Lower lobe of right lung (tissue), 2 donors: ENCODE data around the gene THAP3. TPM values are rescaled to one million over a fixed set of nuclear protein-coding genes. Genes with fewer than 3 reads are reported as not detected.

Source experiments
- ATAC-seq, 2 donors: fragments of 200-7000 bp; cut with Tn5 transposase; one replicate each; pipeline ENCODE4 v1.9.1; 2020 to 2022; ENCODE audit warnings: mild to moderate bottlenecking in 2 of 2, moderate library complexity in 2 of 2
- DNase-seq: peaks from one replicate; pipeline ENCODE4 v3.0.0-alpha.2; 2020
- H3K27ac ChIP-seq: fragments of 200-600 bp; one replicate; pipeline ENCODE4 v1.8.0; 2022
- H3K27me3 ChIP-seq: fragments of 200-600 bp; one replicate; pipeline ENCODE4 v1.8.0; 2022; ENCODE audit warnings: low read depth
- H3K36me3 ChIP-seq: fragments of 200-600 bp; one replicate; pipeline ENCODE4 v1.8.0; 2022; ENCODE audit warnings: mild to moderate bottlenecking
- H3K4me1 ChIP-seq: fragments of 200-600 bp; one replicate; pipeline ENCODE4 v1.8.0; 2022
- H3K4me3 ChIP-seq: fragments of 200-600 bp; one replicate; pipeline ENCODE4 v1.8.0; 2022; ENCODE audit warnings: mild to moderate bottlenecking
- H3K9me3 ChIP-seq: fragments of 200-600 bp; one replicate; pipeline ENCODE4 v1.8.0; 2022
- intact Hi-C: fragments of 100-400 bp; cut with DNase I; formaldehyde crosslinking; loops from one replicate; pipeline ENCODE4 v1.11.0; 2022
- total RNA-seq: library from RNA; stranded (reverse); fragmentation: NEBNext Ultra II Directional; extraction: Animal tissue kit (Norgen Biotek cat#: 25700); gene quantifications from one replicate; pipeline ENCODE4 v1.2.1, GENCODE V29; 2021
- TF ChIP-seq, protein P1 (sequence below): fragments of 200-600 bp; IDR thresholded peaks from one replicate; pipeline ENCODE4 v1.8.0; 2022; ENCODE audit warnings: antibody characterized with exemption, mild to moderate bottlenecking
- donor health status: DM: no; HTN: yes; CAD: no; lungs with severe emphysema.

THAP3 gene
- total RNA-seq, 1 donor from 2014 or later = 15.7 TPM

DNA sequence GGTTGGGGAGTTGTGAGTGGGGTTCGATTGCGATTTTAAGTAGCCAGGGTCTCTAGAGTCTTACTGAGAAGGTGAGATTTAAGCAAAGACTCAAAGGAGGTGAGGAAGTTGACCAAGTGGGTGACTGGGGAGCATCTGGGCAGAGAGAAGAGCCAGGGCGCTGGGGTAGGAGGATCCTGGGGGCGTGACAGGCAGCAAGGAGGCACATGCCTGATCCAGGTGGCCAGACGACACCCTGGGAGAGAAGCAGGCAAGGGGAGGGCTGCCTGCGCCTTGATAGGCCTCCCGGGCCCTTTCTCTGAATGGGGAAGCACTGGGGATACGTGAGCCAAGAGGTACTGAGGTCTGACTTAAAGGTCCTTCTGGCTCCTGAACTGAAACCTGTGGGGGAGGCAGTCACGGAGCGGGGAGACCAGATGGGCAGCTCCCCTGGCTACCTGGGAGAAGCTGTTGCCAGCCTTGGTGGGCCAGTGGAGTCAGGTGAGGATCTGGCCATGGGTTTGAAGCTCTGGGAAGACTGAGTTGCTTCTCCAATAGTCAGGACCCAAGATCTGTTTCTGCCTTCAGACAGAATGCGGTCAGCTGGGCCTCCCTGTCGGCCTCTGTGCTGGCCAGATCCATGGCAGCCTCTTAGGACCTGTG, 39.5 kb upstream of the THAP3 start:
- no peak overlapping the region for H3K27ac ChIP-seq
- DNase-seq (no peak), ATAC-seq (no peak)
- no peaks in the 10 kb centered on the region for H3K27me3 ChIP-seq
- TF ChIP-seq, protein P1, sequence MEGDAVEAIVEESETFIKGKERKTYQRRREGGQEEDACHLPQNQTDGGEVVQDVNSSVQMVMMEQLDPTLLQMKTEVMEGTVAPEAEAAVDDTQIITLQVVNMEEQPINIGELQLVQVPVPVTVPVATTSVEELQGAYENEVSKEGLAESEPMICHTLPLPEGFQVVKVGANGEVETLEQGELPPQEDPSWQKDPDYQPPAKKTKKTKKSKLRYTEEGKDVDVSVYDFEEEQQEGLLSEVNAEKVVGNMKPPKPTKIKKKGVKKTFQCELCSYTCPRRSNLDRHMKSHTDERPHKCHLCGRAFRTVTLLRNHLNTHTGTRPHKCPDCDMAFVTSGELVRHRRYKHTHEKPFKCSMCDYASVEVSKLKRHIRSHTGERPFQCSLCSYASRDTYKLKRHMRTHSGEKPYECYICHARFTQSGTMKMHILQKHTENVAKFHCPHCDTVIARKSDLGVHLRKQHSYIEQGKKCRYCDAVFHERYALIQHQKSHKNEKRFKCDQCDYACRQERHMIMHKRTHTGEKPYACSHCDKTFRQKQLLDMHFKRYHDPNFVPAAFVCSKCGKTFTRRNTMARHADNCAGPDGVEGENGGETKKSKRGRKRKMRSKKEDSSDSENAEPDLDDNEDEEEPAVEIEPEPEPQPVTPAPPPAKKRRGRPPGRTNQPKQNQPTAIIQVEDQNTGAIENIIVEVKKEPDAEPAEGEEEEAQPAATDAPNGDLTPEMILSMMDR = no peak
- H3K9me3 ChIP-seq = no peaks in the 10 kb centered on the region
- H3K4me1 ChIP-seq = peaks cover 49% of the 10 kb centered on the region
- no peak overlapping the region for H3K4me3 ChIP-seq
- H3K36me3 ChIP-seq = peaks cover 37% of the 10 kb centered on the region
- intact Hi-C loops = no loop called here

DNA sequence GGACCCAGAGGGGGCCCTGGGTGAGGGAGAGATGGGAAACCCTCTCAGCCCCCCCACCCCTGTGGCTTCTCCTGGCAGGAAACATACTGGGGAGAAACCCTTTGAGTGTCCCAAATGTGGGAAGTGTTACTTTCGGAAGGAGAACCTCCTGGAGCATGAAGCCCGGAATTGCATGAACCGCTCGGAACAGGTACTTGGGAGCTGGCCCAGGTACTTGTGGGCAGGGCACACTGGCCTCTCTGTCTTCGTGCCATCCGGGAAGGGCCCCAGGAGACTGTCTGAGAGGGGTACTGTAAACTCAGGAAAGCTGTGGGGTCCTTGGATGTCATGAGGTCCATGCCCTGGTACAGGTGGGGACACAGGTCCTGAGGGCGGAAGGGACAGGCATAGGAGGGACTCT, 38.8 kb upstream of the THAP3 start:
- no peak for DNase-seq
- H3K27me3 ChIP-seq = no peaks in the 10 kb centered on the region
- no peak for ATAC-seq
- no peak overlapping the region for H3K4me3 ChIP-seq
- no peak overlapping the region for H3K27ac ChIP-seq
- H3K36me3 ChIP-seq = peaks cover 44% of the 10 kb centered on the region
- no peaks in the 10 kb centered on the region for H3K9me3 ChIP-seq
- intact Hi-C loops = no loop called here
- peaks cover 44% of the 10 kb centered on the region for H3K4me1 ChIP-seq
- TF ChIP-seq, protein P1 = no peak

DNA sequence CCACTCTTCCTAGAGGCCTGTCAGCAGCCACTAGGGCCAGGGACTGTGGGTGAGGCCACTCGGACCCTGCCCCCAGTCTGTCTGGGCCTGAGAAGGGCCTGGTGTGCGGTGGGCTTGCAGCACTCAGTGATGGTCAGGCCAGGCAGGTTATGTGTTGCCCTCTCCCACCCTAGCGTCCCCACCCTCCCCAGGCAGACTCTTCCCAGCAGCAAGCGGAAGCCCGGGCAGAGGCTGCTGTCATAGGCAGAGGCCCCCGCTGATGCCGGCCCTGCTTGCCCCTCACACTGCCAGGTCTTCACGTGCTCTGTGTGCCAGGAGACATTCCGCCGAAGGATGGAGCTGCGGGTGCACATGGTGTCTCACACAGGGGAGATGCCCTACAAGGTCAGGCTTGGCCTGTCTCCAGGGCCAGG, 38.3 kb upstream of the THAP3 start:
- peaks cover 44% of the 10 kb centered on the region for H3K36me3 ChIP-seq
- ATAC-seq (no peak), DNase-seq (no peak)
- H3K9me3 ChIP-seq = no peaks in the 10 kb centered on the region
- H3K27ac ChIP-seq = no peak overlapping the region
- no peak overlapping the region for H3K4me3 ChIP-seq
- H3K4me1 ChIP-seq = peaks cover 44% of the 10 kb centered on the region
- TF ChIP-seq, protein P1 = no peak
- intact Hi-C loops = no loop called here
- no peaks in the 10 kb centered on the region for H3K27me3 ChIP-seq

DNA sequence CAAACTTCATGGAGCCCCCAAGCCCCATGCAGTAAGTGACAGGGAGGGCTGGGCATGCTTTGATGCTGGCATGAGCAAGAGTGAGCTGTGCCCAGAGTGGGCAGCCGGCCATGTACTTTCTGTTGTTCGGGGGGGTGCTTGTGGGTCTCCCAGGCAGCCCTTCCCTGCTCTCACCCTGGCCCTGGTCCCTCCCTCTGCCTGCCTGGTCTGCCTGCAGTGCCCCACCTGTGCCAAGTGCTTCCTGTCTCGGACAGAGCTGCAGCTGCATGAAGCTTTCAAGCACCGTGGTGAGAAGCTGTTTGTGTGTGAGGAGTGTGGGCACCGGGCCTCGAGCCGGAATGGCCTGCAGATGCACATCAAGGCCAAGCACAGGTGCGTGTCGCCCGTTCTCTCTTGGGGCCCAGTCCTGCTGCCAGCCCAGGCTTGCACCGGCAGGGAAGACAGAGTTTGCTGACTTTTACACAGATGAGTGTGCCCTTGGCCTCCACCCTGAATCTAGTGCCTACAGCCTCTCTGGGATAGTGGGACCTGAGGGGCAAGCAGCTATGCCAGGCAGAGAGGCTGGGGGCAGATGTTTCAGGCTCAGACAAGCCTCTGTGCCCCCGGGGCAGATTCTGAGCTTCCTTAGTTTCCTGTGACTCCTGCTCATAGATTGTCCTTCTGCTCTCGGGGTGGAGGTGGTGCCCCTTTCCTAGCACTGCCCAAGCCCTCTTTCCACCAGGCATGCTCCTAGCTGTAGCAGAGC, 37.2 kb upstream of the THAP3 start:
- intact Hi-C loops = no loop called here
- Histone ChIP-seq H3K4me1 (peaks cover 40% of the 10 kb centered on the region), H3K4me3 (no peak overlapping the region), H3K27ac (no peak overlapping the region), H3K27me3 (no peaks in the 10 kb centered on the region), H3K36me3 (peaks cover 50% of the 10 kb centered on the region), H3K9me3 (no peaks in the 10 kb centered on the region)
- no peak for DNase-seq
- ATAC-seq = peak; percentile 49 to 50
- TF ChIP-seq, protein P1 = no peak

DNA sequence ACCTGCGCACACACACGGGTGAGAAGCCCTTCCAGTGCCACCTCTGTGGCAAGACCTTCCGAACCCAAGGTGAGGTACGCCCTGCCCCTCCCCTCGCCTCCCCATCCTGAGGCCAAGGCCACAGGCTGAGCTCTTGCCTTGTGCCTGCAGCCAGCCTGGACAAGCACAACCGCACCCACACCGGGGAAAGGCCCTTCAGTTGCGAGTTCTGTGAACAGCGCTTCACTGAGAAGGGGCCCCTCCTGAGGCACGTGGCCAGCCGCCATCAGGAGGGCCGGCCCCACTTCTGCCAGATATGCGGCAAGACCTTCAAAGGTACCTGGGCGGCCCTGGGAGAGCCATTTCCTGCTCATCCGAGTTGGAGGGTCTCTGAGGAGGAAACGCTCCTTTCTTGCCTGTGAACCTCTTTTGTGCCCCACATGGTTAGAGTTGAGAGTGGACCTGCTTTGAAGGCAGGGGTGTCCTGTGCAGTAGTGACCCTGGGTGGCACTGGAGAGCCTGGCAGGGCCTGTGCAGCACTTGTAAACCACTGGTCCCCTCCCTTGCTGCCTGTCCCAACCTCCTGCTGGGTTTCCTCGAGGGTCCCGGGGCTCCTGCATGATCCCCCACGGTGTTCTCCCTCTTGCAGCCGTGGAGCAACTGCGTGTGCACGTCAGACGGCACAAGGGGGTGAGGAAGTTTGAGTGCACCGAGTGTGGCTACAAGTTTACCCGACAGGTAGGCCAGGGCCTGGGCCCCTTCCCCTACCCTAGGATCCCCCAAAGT, 36.4 kb upstream of the THAP3 start:
- H3K36me3 ChIP-seq = peaks cover 59% of the 10 kb centered on the region
- H3K4me1 ChIP-seq = peaks cover 31% of the 10 kb centered on the region
- peak; percentile 76 for DNase-seq
- H3K9me3 ChIP-seq = no peaks in the 10 kb centered on the region
- no peak overlapping the region for H3K4me3 ChIP-seq
- no peak overlapping the region for H3K27ac ChIP-seq
- intact Hi-C loops = no loop called here
- ATAC-seq = peak; percentile 62 to 64
- no peaks in the 10 kb centered on the region for H3K27me3 ChIP-seq
- TF ChIP-seq, protein P1 = no peak
